HCT116 (cell line): Measurements from ENCODE around the gene RUNX1.

ENCODE experiments used
- CTCF ChIP-seq, 3 experiments: fragments of 200-600 bp in 1 of 3; sonication (generic) in 1 of 3; IDR thresholded peaks in 2 of 3; conservative IDR thresholded peaks in 1 of 3; 2 replicates each; pipeline ENCODE4 v1.5.1; 2012 to 2017; ENCODE audit warnings: low read depth in 2 of 3, low read length in 2 of 3, antibody characterized with exemption in 1 of 3, borderline replicate concordance in 1 of 3, control low read depth in 1 of 3, mild to moderate bottlenecking in 1 of 3, mixed read lengths in 1 of 3, mixed run types in 1 of 3, moderate library complexity in 1 of 3; ENCODE audit not compliant: insufficient read depth in 1 of 3
- REST ChIP-seq: IDR thresholded peaks from 2 replicates; pipeline ENCODE4 v1.6.1; 2012; ENCODE audit warnings: low read depth

GRCh38 chr21:34991366-34991957, 57.6 kb downstream of the RUNX1 start:
- TF ChIP-seq REST (no peak), CTCF (IDR thresholded peaks at IDR 0.05 in 2 of 3, conservative IDR thresholded peaks at IDR 0.05 in 1 of 3; ENCODE audit: borderline replicate concordance in 1 of 3, insufficient read depth in 1 of 3, low read depth in 2 of 3, low read length in 2 of 3) (no peak)
